NCI-H2171 treated with DMSO at 0.1 percent for 48 hours (cell line): Measurements from ENCODE around the gene SNX22.

Experiments used
- DNase-seq: peaks from one replicate; lab custom pipeline; 2025; lab: John Stamatoyannopoulos, UW

SNX22 gene

DNA sequence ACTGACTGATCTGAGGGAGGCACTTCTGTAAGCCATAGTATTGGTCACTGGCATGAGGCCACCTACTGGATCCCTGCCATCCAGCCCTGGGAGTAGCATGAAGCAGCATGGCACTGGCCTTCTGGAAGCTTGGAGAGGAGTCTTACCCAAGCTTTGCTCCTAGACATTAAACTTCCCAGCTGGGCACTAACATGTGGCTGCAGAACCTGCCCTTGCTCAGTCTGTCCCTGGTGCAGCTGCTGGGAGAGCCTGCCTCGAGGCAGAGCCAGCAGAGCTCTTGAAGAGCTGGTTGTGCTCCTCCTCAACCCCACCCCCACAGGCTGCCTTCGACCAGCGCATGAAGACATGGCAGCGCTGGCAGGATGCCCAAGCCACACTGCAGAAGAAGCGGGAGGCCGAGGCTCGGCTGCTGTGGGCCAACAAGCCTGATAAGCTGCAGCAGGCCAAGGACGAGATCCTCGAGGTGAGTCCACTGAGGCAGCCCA is 17.1 kb upstream of the SNX22 start:
- DNase-seq, result no peak

DNA sequence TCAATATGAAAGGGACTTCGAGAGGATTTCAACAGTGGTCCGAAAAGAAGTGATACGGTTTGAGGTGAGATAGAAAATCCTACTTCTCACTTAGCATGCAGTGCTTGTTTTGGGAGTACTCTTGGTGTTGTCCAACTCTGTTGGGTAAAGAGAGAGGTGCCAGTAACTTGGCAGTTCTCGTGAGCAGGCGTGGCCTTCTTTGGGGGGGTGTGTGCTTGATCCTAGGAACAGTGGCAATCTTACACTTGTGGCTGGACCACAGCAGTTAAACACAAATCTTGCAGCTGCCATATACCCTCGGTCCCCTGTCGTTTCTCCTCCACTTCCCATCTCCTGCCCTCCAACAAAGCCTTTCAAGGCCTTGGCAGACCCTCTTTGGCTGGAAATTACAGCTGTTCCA is 15.2 kb upstream of the SNX22 start:
- no peak for DNase-seq

DNA sequence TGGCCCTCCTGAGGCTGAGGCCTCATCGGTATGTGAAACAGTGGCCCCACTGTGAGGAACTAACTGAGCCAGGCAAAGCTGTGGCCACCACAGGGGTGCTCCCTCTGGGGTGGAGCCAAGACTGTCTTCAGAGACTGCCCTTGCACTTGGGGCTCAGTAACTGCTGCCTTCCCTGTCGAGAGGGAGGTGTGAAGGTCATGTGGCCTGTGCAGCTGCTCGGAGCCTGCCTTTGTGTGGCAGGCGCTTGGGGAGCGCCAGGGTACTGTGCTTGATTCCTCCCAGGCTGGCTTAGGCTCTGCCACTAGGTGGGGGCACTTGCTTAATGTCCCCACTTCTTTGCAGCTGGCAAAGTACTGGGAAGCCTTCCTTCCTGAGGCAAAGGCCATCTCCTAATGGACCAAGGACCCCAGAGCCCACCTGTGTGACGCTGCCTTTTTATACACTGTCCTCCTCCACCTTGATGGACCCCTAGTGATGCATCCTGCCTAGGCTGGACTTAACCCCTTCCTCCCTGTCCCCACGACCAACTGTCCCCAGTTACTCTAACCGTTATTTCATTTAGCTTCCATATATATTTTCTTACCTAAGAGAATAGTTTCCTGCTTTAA is 14.2 kb upstream of the SNX22 start:
- DNase-seq, result no peak

DNA sequence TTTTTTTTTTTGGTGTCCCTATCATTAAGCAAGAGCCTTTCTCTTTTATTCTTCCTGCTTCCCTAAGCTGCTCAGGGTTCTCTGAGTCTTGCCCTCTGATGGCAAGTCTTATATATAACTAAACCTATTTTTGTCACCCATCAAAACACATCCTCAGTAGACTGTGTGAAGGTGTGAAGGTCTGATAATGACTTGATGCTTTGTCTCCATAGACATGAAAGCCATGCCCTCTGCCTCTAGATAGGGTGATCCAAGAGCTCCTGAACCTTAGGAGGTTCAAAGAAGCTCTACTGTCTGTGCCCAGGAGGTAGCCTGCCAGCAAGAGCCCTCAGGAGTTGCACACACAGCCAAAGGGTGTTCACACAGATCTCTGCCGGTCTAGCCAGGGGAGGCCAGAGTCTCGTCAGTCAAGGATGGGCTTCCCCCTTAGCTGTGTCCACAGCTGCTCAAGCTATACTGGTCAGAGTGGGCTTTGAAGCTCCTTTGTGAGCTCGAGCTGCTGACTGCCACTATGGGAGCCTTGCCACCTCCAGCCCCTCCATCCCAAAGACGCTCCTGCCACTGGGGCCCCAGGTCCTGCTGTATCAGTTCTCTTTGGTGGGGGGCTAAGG is 13.1 kb upstream of the SNX22 start:
- DNase-seq, result no peak

DNA sequence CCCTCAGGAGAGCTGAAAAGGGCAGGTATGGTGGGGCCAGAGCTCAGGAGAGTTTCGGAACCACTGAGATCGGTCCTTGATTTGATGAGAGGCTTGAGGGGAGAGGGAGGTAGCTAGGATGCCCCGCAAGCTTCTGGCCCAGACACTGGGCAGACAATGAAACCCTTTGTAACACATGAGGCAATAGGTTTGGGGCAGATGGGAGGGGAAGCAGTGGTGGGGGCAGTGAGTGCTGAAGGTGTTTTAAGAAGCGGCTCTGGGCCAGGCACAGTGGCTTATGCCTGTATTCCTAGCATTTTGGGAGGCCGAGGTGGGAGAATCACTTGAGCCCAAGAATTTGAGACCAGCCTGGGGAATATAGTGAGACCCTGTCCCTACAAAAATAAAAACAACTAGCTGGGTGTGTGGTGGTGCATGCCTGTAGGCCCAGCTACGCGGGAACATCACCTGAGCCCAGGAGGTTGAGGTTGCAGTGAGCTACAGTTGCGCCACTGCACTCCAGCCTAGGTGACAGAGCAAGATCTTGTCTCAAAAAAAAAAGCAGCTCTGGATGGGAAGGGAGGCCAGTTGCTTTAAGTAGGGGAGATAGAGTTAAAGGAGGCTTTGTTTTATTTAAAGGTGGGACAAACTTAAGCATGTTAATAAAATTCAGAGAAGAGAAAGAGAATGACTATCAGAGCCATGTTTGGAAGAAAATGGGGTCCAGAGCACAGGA is 9.6 kb upstream of the SNX22 start:
- DNase-seq, result no peak

DNA sequence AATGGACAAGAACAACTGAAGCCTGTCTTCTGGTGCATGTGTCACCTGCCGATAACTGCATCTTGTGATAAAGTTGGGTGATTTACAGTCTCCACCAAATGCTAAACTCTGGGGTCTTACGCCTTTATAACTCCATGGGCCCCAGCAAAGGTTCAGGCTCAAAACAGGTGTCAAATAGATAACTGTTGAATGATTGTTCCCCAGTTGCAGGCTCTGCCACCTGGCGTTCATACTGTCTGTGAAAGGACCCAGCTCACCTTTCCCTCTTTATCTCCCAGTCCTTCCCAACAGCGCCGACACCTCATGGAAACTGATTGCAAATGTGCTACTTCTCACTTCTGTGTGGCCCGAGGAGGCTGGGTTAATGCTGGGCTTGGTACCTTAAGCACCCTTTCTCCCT is 8.3 kb upstream of the SNX22 start:
- no peak for DNase-seq

DNA sequence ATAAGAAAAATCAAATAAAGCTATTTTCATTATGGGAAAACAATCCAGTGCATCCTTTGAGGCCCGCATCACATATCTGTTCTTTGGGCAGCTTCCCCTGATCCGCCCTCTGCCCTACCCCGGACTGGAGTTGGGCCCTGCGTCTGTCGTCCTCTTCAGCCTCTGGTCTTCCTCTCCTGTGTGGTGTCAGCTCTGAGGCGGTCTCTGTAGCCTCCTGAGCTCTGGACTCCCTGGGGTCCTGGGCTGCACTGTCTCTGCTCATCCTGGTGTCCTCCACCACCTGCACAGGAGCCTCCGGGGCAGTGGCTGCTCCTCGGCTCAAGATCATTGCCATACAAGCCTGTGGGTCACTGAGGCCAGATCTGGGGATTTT is 7.4 kb upstream of the SNX22 start:
- DNase-seq, result no peak

DNA sequence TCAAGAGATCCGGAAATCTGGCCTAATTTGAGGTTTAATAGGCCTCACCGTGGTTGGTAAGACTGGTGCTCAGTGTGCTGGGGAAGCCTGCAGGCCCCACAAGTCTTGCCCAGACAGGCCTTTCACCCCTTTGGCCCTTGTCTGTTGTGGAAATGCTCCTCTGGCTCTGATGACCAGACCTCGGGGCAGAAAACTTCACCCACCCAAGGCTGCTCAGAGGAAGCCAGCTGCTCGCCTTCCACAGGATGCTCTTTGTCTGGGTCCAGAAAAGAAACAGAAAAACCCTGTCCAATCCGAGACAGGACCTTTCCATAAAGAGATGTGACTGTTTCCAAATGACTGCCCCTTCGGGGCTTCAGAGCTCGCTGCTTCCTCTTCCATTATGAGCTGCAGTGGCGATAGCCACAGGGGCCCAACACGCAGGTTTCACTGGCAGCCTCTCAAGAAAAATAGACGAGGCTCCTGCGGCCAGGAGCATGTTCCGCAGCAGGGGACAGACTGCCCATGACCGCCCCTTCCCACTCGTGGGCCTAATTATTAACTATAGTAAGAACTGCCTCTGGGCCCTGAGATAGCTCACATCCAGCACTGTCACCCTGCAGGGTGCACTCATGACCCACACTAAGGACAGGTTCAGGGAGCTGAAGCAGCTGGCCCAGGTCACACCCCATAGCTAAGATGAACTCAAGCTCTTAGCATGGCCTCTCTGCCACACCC is 6.8 kb upstream of the SNX22 start:
- no peak for DNase-seq

DNA sequence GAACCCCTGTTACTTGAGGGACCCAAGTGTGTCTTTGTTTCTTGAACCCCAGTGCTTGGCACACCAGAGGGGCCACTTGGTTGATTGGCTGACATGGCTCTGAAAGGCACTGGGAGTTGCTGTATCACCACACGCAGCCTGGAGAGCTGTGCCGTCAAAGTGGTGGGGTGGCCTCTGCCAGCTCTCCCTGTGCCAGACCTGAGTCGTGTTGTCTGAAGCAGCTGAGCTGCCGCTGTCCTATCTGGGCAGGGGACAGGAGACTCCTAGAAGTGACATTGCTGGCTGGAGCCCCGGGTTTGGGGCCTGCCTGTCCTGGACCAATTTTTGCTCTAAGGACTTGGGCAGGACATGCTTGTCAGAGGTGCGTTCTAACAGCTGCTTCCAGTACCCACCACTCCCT is 5.5 kb upstream of the SNX22 start:
- no peak for DNase-seq

DNA sequence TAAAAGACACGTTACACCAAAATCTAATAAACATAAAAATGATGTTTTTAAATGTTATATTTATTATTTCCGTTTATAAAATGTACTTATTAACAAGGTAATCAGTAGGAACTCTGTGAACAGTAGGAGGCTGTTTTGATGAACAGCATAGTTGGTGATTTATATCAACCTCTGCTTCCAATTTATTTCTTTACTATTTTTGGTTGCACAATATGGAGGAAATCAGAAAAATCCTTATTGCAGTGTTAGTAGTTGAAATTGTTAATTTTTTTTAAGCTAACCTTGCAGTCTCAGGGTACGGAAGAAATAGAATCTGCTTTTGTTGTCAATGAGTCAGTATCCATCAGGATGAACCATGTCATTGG is 5.0 kb upstream of the SNX22 start:
- DNase-seq, result no peak

DNA sequence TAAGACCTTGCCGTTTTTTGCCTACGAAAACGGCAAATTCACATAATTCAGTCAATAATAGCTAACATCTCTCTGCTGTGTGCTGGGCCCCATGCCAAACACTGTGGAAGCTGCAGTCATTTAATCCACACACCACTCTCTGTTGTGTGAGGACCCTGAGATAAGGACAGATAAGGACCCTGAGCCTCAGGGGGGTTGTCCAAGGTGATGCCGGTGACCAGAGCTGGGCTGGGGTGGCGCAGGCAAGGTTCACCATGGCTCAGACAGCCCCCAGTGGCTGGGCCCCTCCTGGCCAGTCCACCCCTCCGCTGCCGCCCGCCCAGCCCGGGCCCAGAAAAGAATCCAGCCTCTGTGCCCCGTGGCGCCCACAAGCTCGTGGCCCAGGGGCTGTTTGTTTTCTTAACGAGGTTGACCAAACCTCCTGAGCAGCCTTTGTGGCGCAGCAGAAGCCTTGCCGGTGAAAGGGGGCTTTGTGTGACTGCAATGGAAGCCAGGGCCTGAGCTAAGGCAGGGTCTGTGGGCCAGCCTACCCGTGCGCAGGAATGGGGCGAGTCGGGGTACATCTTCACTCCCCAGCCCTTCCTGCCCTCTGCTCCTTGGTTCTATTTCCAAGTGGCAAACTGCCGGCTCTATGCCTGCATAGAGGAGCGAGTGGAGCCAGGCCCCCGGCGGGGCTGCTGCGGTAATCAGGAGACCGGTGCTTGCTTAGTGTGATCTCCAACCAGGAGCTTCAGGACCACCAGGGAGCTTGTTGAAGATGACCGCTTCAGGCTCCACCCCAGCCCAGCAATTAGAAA is 4.4 kb upstream of the SNX22 start:
- no peak for DNase-seq

DNA sequence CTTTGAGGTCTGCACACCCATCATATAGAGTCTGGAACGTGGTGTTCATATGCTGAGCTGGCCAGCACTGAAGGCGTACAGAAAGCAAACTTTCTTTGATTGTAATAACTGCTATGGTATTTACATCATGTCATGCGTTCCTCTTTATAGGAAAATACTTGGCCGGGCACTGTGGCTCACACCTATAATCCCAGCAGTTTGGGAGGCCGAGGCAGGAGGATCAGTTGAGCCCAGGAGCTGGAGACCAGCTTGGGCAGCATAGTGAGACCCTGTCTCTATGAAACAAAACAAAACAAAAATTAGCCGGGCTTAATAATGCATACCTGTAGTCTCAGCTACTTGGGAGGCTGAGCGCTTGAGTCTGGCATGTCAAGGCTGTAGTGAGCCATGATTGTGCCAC is 3.4 kb upstream of the SNX22 start:
- no peak for DNase-seq

DNA sequence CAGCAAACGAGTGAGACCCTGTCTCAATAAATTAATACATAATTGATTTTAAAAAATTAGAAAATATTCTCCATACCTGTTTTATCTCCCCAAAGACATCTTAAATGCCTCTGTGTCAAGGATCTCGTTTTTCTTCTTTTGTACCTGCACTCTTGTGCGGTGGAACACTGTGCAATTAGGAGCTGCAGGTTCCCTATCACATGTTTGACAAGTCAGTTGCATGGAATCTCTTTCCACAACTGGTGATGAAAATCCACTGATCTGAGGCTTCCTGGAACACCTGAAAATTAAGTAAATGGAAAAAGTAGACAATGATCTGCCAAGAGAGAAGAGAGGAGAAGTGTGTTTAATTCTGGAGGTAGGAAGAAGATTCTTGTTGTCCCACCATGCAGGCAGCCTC is 3.0 kb upstream of the SNX22 start:
- no peak for DNase-seq

DNA sequence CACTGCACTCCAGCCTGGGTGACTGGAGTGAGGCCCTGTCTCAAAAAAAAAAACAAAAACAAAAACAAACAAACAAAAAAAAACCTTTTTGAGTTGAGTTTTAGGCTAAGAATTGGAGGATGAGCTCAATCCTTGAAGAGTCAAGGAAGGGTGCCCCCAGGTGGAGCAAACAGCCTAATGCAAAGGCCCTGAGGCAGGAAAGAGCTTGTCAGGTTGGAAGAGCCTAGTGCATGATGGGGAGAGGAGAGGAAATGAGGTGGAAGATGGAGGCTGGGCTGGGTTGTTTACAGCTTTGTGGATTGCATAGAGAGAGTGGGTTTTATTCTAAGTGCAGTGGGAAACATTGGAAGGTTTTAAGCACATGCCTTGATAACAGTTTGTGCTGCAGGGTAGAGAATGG is 2.1 kb upstream of the SNX22 start:
- no peak for DNase-seq

DNA sequence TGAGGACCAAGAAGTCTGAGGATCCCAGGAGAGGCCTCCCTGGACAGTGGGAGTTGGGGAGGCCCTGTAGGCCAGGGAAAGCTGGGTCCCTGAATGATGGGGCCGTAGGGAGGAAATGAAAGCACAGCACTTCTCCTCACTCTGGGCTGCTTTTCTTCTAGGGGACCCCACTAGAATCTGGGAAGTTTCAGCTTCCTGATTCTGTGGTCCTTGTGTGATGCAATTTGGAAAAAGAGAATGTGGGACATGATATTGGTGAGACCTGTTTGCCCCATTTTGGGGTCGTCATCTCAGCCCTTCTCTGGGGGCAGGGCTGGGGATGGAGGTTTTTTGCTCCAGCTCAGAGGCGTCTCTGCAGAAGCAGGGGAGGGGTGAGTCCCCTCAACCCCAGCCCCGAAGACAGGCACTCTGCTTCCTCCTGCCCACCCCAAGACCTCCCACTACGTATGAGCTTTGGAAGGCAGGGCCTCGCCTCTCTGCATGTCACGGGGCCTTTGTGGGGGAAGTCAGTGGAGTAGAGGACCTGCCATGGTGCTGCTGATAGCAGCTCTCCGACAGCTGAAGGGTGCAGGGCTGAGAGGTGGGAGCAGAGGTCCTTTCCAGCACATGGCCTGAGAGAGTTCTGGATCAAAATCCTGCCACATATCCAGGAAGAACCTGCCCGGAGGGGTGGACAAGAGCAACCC is 1.5 kb upstream of the SNX22 start:
- DNase-seq, result no peak

DNA sequence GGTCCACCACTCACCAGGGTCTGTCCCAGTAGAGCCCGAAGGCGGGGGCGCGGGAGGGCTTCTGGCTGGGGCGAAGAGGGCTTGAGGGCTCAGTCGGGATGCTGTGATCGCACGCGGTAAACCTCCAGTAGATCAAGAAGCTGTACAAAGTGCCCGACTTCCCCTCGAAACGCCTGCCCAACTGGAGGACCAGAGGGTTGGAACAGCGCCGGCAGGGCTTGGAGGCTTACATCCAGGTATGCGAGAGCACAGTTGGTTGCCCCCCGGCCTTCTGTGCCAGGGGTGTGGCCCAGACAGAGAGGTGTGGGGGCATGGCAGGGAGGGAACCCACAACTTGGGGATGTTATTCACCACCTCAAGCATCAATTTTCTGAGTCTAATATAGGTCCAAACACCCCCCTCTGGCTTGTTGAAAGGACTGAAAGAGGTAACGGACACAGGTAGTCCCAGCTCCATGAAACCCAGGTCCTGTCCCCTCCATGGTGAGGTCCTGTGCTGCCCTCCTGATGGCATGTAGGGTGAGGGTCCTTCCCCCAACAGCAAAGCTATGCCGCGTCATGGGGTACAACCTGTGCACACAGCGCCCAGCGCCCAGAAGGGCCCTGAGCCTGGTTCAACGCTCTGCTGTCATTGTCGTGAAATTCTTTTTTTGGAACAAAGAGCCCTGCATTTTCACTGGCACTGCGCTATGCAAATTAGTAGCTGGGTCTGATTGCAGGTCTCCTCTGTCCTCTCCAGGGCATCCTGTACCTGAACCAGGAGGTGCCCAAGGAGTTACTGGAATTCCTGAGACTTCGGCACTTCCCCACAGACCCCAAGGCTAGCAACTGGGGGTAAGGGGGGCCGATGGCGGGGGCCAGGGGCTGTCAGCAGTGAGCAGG is 1.2 kb downstream of the SNX22 start:
- DNase-seq, result peak; percentile 45

DNA sequence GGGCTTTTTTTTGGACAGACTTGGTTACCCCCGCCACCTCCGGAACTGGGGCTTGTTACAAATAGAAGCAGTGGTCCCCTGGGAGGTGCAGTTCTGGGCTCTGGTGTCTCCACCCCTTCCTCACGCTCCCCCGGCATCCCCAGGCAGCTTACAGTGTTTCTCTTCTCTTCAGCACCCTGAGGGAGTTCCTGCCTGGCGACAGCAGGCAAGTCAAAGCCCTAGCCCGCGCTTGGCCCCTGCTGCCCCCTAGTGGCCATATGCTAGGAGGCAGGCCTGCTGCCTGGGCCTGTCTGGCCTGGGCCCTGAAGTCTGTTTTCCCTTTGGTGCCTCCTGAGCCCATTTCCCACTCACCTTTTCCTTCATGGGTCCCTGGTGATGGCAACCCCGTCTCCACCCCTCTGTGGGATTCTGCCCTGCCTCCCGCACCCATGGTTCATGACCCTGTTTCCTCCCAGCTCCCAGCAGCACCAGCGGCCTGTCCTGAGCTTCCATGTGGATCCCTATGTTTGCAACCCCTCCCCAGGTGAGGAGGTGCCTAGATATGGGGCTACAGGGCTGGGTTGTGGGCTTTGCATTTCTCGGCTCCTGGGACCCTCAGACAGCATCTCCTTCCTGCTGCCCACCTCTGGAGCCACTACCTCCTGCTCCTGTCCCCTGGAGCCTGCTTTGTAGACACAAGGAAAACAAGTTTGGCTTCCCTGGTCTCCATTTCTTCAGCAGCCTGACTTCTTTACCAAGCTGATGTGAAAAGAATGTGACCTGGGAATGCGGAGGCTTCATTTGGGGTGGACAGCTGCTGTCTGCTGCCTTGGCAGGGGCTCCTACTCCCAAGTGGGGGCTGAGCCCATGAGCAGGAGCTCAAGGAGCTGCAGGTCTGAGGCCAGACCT is 2.2 kb downstream of the SNX22 start:
- DNase-seq, result peak; percentile 95

DNA sequence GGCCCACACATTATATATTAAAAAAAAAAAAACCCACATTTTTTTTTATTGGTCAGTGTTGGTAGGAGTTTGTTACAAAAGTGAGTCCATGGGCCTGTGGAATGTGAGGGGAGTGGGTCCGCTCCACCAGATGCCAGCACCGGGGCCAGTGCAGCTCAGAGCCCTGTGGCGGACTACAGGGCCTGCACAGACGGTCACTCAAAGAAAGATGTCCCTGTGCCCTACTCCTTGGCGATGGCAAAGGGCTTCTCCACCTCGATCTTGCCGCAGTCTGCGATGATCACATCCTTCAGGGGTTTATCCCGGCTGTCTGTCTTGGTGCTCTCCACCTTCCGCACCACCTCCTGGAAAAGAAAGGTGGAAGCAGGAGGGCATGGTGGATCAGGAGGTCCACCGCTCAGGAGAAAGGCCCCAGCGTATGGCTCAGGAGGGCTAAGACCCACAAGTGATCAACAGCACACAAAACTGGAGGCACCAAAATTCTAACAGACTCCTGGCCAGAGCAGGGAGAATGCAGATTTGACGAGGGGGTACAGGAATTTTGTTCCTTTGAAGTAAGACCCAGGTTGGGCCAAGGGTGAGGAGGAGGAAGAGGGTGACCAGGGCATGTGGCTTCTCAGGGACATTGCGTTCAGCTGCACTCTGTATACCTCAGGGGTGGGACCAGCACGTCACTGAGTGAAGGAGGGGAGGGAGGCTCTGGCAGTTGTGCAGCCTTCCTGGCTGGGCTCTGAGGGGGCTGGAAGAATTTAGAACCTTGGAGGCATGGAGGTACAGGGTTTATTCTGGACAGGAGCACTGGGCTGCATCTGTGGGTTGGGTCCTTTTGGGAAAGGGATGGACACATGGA is 4.5 kb downstream of the SNX22 start:
- no peak for DNase-seq
